ENCODE results near the gene ZNF571. TPM values are rescaled to one million over a fixed set of nuclear protein-coding genes. Genes with fewer than 3 reads are reported as not detected.

The ZNF571 gene
- total RNA-seq (2021): 4.5 and 5.3 TPM in 2 replicates
- long read RNA-seq, transcript ZNF571-203 (4 exons, 2,265 nt): minor isoform, 5 of 43 reads
- long read RNA-seq, transcript ZNF571-206 (4 exons, 2,904 nt): major isoform, 7 of 43 reads
- long read RNA-seq, partial matches to known transcripts: 24 of 43 reads
- long read RNA-seq, other reads (novel, unspliced or antisense): 7 of 43 reads

GRCh38 chr19:37594304-37594981 is at the start of gene ZNF571, which contains the start of gene ZNF540:
ZNF571 (minus strand) TSS chr19:37594792; CDS start chr19:37586676, 8,116 bp downstream.
ZNF540 (plus strand) TSS chr19:37594876; CDS start chr19:37598448, 3,572 bp downstream.
- H3K23me2 ChIP-seq (ENCODE audit: insufficient read length, low read depth, low read length, poor library complexity, severe bottlenecking): peaks cover 10% of the 10 kb centered on the region
- no peak within 1 kb of the TSS for H2BK5ac ChIP-seq (ENCODE audit: insufficient read length, low read length)
- H3K79me1 ChIP-seq (ENCODE audit: insufficient read depth, low read depth, low read length, poor library complexity, severe bottlenecking): no peaks in the 10 kb centered on the region
- no peak within 1 kb of the TSS for H2BK20ac ChIP-seq (ENCODE audit: low read depth, low read length, poor library complexity, severe bottlenecking)
- H3K9ac ChIP-seq (ENCODE audit: extremely low read depth, insufficient read length, low read length): peak within 1 kb of the TSS; percentile 59
- Mint-ChIP-seq H3K27me3 (ENCODE audit: low read depth) (peaks cover 22% of the 10 kb centered on the region), H3K36me3 (ENCODE audit: insufficient read depth in 1 of 3, low read depth in 3 of 3) (peaks cover 3 to 17% (median 15%) of the 10 kb centered on the region in 3 experiments; a peak in 6 of 7 replicates), H3K4me3 (peak within 1 kb of the TSS; percentile 97), H3K27ac (peak within 1 kb of the TSS; percentile 98 to 99 (median 99)), H3K4me1 (peaks cover 13 to 15% of the 10 kb centered on the region in 2 experiments), H3K9me3 (peaks cover 26 to 29% of the 10 kb centered on the region in 2 experiments)
- H4K8ac ChIP-seq (replicated peaks; ENCODE audit: insufficient read length, low read depth, low read length): no peak within 1 kb of the TSS
- H3K18ac ChIP-seq (ENCODE audit: insufficient read length, low read depth, low read length): peak within 1 kb of the TSS; percentile 62
- DNase-seq: peak; percentile 96
- H2BK15ac ChIP-seq (ENCODE audit: low read depth, low read length): no peak within 1 kb of the TSS
- H3K23ac ChIP-seq (ENCODE audit: insufficient read length, low read depth, low read length): no peak within 1 kb of the TSS
- no peaks in the 10 kb centered on the region for H3K79me2 ChIP-seq (ENCODE audit: insufficient read depth, low read length)
- peak within 1 kb of the TSS; percentile 24 for H2AFZ ChIP-seq (ENCODE audit: low read length)
- peak within 1 kb of the TSS; percentile 94 for H3K4me2 ChIP-seq (ENCODE audit: insufficient read depth, insufficient read length, low read length)
- no peak within 1 kb of the TSS for H3K27ac ChIP-seq (ENCODE audit: insufficient read length, low read depth, low read length)
- H4K5ac ChIP-seq (ENCODE audit: insufficient read length, low read depth, low read length): no peak within 1 kb of the TSS
- no peak within 1 kb of the TSS for H4K91ac ChIP-seq (ENCODE audit: insufficient read length, low read depth, low read length)
- H3T11ph ChIP-seq (ENCODE audit: low read length): no peak within 1 kb of the TSS
- H4K20me1 ChIP-seq (ENCODE audit: control insufficient read depth, insufficient read depth, insufficient read length): no peaks in the 10 kb centered on the region
- no peak within 1 kb of the TSS for H3K4ac ChIP-seq (ENCODE audit: low read depth, low read length)
- no peaks in the 10 kb centered on the region for H3K9me3 ChIP-seq (ENCODE audit: control insufficient read depth, low read depth, low read length)
- H3K4me1 ChIP-seq (ENCODE audit: insufficient read depth, low read length): no peaks in the 10 kb centered on the region
- TF ChIP-seq, protein P1, sequence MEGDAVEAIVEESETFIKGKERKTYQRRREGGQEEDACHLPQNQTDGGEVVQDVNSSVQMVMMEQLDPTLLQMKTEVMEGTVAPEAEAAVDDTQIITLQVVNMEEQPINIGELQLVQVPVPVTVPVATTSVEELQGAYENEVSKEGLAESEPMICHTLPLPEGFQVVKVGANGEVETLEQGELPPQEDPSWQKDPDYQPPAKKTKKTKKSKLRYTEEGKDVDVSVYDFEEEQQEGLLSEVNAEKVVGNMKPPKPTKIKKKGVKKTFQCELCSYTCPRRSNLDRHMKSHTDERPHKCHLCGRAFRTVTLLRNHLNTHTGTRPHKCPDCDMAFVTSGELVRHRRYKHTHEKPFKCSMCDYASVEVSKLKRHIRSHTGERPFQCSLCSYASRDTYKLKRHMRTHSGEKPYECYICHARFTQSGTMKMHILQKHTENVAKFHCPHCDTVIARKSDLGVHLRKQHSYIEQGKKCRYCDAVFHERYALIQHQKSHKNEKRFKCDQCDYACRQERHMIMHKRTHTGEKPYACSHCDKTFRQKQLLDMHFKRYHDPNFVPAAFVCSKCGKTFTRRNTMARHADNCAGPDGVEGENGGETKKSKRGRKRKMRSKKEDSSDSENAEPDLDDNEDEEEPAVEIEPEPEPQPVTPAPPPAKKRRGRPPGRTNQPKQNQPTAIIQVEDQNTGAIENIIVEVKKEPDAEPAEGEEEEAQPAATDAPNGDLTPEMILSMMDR (conservative IDR thresholded peaks at IDR 0.05): no peak
- no CpG with 5 or more reads among the region's 53 CpGs for WGBS (ENCODE audit: extremely low coverage, insufficient read length, low lambda C conversion rate)
- no peak within 1 kb of the TSS for H2AK5ac ChIP-seq (ENCODE audit: insufficient read length, low read length)
- peak within 1 kb of the TSS; percentile 31; the same call in 1 of the 2 replicates for H3K14ac ChIP-seq (ENCODE audit: insufficient read depth, low read length)
- no peak within 1 kb of the TSS for H2BK12ac ChIP-seq (ENCODE audit: insufficient read length, low read depth, low read length)
- no peak within 1 kb of the TSS for H2BK120ac ChIP-seq (ENCODE audit: low read depth, low read length, poor library complexity, severe bottlenecking)
- H3K27me3 ChIP-seq (ENCODE audit: insufficient read depth, low read length): no peaks in the 10 kb centered on the region
- no peak within 1 kb of the TSS for H3K56ac ChIP-seq (ENCODE audit: insufficient read length, low read depth, low read length)

Data from H9 (cell line).